K562 (cell line): ENCODE results near the gene MYLIP. TPM values are rescaled to one million over a fixed set of nuclear protein-coding genes. Genes with fewer than 3 reads are reported as not detected.

Experiments
- ATF1 ChIP-seq, 2 experiments: fragments of 450-650 bp in 1 of 2; IDR thresholded peaks; 2 replicates each; pipeline ENCODE4 v1.6.1; 2016; ENCODE audit warnings: missing compliant biosample characterization in 1 of 2, missing genetic modification characterization in 1 of 2
- BDP1 ChIP-seq: IDR thresholded peaks from 3 replicates; pipeline ENCODE4 v1.6.1; 2011; ENCODE audit not compliant: insufficient read length, insufficient read depth
- E2F3 ChIP-seq: fragments of 250-450 bp; sonication (Bioruptor Pico); IDR thresholded peaks from 2 replicates; pipeline ENCODE4 v1.4.0; 2020; ENCODE audit warnings: mild to moderate bottlenecking
- ETV1 ChIP-seq: fragments of 450-650 bp; conservative IDR thresholded peaks from 2 replicates; pipeline ENCODE4 v1.6.1; 2016; ENCODE audit warnings: missing genetic modification characterization, control low read depth, low read depth, missing compliant biosample characterization
- ETV5 ChIP-seq: sonication (generic); formaldehyde crosslinking; IDR thresholded peaks from 2 replicates; pipeline ENCODE4 v1.4.0; 2020; ENCODE audit warnings: low read depth, mild to moderate bottlenecking, missing genetic modification reagents
- HMBOX1 ChIP-seq: sonication (generic); IDR thresholded peaks from 2 replicates; pipeline ENCODE4 v1.6.1; 2016
- HMG20B ChIP-seq: fragments of 250-450 bp; sonication (Bioruptor Pico); IDR thresholded peaks from 2 replicates; pipeline ENCODE4 v1.5.0; 2021; ENCODE audit warnings: mild to moderate bottlenecking
- LARP7 ChIP-seq: fragments of 450-650 bp; IDR thresholded peaks from 2 replicates; pipeline ENCODE4 v1.6.1; 2016
- MAFF ChIP-seq: IDR thresholded peaks from 2 replicates; pipeline ENCODE4 v1.6.1; 2012; ENCODE audit warnings: low read length, improper control_type of control experiment
- MTF1 ChIP-seq: fragments of 250-450 bp; sonication (Bioruptor Pico); IDR thresholded peaks from 2 replicates; pipeline ENCODE4 v1.9.0; 2021; ENCODE audit warnings: moderate library complexity, mild to moderate bottlenecking, inconsistent platforms, borderline replicate concordance
- NEUROD1 ChIP-seq: fragments of 150-350 bp; IDR thresholded peaks from 2 replicates; pipeline ENCODE4 v1.6.1; 2014; ENCODE audit warnings: borderline replicate concordance, low read length, low read depth; ENCODE audit not compliant: partially characterized antibody
- RAD21 ChIP-seq, 2 experiments: fragments of 250-450 bp in 1 of 2; fragments of 450-650 bp in 1 of 2; sonication (Bioruptor Pico) in 1 of 2; formaldehyde crosslinking in 1 of 2; IDR thresholded peaks in 1 of 2; conservative IDR thresholded peaks in 1 of 2; 2 replicates each; pipeline versions ENCODE4 v1.4.0 to v1.8.0; 2020 to 2022; ENCODE audit warnings: mild to moderate bottlenecking in 2 of 2, moderate library complexity in 1 of 2
- RBM15 ChIP-seq: fragments of 200-400 bp; formaldehyde crosslinking; IDR thresholded peaks from 2 replicates; pipeline ENCODE4 v1.6.1; 2018; ENCODE audit warnings: mild to moderate bottlenecking, low read length, moderate library complexity; ENCODE audit not compliant: insufficient read depth
- SIX5 ChIP-seq, 2 experiments: IDR thresholded peaks; 2 replicates each; pipeline ENCODE4 v1.6.1; 2011; ENCODE audit warnings: low read length in 2 of 2, borderline replicate concordance in 1 of 2, low read depth in 1 of 2, mild to moderate bottlenecking in 1 of 2, moderate library complexity in 1 of 2; ENCODE audit not compliant: insufficient read depth in 1 of 2
- ZBED1 ChIP-seq: IDR thresholded peaks from 2 replicates; pipeline ENCODE4 v1.6.1; 2014
- ZBTB34 ChIP-seq: fragments of 250-450 bp; sonication (Bioruptor Pico); IDR thresholded peaks from 2 replicates; pipeline ENCODE4 v1.8.0; 2021; ENCODE audit warnings: mild to moderate bottlenecking, moderate library complexity
- ZC3H8 ChIP-seq: fragments of 450-650 bp; IDR thresholded peaks from 2 replicates; pipeline ENCODE4 v1.6.1; 2017
- ZFX ChIP-seq: sonication (generic); formaldehyde crosslinking; IDR thresholded peaks from 2 replicates; pipeline ENCODE4 v1.8.0; 2022; ENCODE audit warnings: mild to moderate bottlenecking, missing genetic modification reagents, moderate library complexity
- ZHX1 ChIP-seq: fragments of 150-350 bp; conservative IDR thresholded peaks from 2 replicates; pipeline ENCODE4 v1.6.1; 2014; ENCODE audit warnings: low read length
- ZNF184 ChIP-seq: sonication (generic); formaldehyde crosslinking; IDR thresholded peaks from 2 replicates; pipeline ENCODE4 v1.5.0; 2020; ENCODE audit warnings: missing genetic modification reagents
- ZNF717 ChIP-seq: fragments of 250-450 bp; sonication (Bioruptor Pico); IDR thresholded peaks from 2 replicates; pipeline ENCODE4 v1.5.0; 2021
- polyA plus RNA-seq, 8 experiments: library from polyadenylated mRNA; depleted of rRNA in 4 of 8; stranded (reverse) in 5 of 8; unstranded in 3 of 8; fragments of >200 nt; fragmentation: Nextera tagmentation in 2 of 8; fragmentation: Illumina TruSeq in 1 of 8; extraction: Ambion mirVana in 2 of 8; extraction: Trizol in 1 of 8; gene quantifications; 2 replicates each; pipeline versions ENCODE4 v1.2.1 to v1.2.3, GENCODE V29; 2011 to 2014; ENCODE audit warnings: inconsistent platforms in 1 of 8, missing spikeins in 1 of 8
- total RNA-seq, 7 experiments: library from RNA; depleted of rRNA in 6 of 7; stranded (reverse); fragments of >200 nt in 6 of 7; fragmentation: Illumina TruSeq in 2 of 7; extraction: Trizol in 2 of 7; gene quantifications; 2 replicates each; pipeline versions ENCODE4 v1.2.1 to v1.2.3, GENCODE V29; 2011 to 2021; ENCODE audit warnings: low replicate concordance in 1 of 7
- TF ChIP-seq, protein P1 (sequence below): sonication (generic); formaldehyde crosslinking; IDR thresholded peaks from 2 replicates; pipeline ENCODE4 v1.5.0; 2020; ENCODE audit warnings: missing genetic modification reagents
- TF ChIP-seq, protein P2 (sequence below): fragments of 450-650 bp; formaldehyde crosslinking; IDR thresholded peaks from 2 replicates; pipeline ENCODE4 v1.4.0; 2020; ENCODE audit warnings: mild to moderate bottlenecking

Gene MYLIP
- total and polyA plus RNA-seq, 9 of the 15 experiments (the other 6 are each of a cell fraction or from before 2014, with no cell fraction given), result 10.8 to 43.5 (median 31.5) TPM

- TF ChIP-seq, protein P1, sequence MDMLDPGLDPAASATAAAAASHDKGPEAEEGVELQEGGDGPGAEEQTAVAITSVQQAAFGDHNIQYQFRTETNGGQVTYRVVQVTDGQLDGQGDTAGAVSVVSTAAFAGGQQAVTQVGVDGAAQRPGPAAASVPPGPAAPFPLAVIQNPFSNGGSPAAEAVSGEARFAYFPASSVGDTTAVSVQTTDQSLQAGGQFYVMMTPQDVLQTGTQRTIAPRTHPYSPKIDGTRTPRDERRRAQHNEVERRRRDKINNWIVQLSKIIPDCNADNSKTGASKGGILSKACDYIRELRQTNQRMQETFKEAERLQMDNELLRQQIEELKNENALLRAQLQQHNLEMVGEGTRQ, result no peak
- TF ChIP-seq ZBTB34 (CRISPR knock-in tag) (no peak), E2F3 (CRISPR knock-in tag) (no peak), ZNF717 (CRISPR knock-in tag) (no peak), ZHX1 (no peak), MAFF (no peak), RAD21 (CRISPR knock-in tag; conservative IDR thresholded peaks at IDR 0.05 in 1 of 2, IDR thresholded peaks at IDR 0.05 in 1 of 2) (peak; percentile 82 to 94), ZC3H8 (no peak), ETV1 (tag) (no peak), HMBOX1 (no peak), ZFX (CRISPR knock-in tag) (no peak), MTF1 (CRISPR knock-in tag) (no peak), BDP1 (no peak), NEUROD1 (no peak), ATF1 (CRISPR knock-in tag; IDR thresholded peaks at IDR 0.05) (no peak), ATF1 (tag; IDR thresholded peaks at IDR 0.05) (no peak), RBM15 (no peak), LARP7 (no peak), ZNF184 (CRISPR knock-in tag) (no peak), ZBED1 (no peak), HMG20B (CRISPR knock-in tag) (no peak), SIX5 (IDR thresholded peaks at IDR 0.05; ENCODE audit: borderline replicate concordance in 1 of 2, insufficient read depth in 1 of 2, low read depth in 1 of 2, low read length in 2 of 2) (no peak), ETV5 (no peak)
- TF ChIP-seq, protein P2, sequence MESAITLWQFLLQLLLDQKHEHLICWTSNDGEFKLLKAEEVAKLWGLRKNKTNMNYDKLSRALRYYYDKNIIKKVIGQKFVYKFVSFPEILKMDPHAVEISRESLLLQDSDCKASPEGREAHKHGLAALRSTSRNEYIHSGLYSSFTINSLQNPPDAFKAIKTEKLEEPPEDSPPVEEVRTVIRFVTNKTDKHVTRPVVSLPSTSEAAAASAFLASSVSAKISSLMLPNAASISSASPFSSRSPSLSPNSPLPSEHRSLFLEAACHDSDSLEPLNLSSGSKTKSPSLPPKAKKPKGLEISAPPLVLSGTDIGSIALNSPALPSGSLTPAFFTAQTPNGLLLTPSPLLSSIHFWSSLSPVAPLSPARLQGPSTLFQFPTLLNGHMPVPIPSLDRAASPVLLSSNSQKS (CRISPR knock-in tag), result no peak
Measured at GRCh38 chr6:16168858-16169257, 40.0 kb downstream of the MYLIP start (continued).
